Sigmoid colon (tissue), 7 donors: Measurements from ENCODE around the gene PFDN1. TPM values are rescaled to one million over a fixed set of nuclear protein-coding genes. Genes with fewer than 3 reads are reported as not detected.

ENCODE experiments used
- DNase-seq: peaks from one replicate; pipeline ENCODE4 v3.0.0-alpha.2; 2019
- H3K27ac ChIP-seq, 4 donors: fragments of 200-600 bp; sonication (generic); one replicate each; pipeline ENCODE4 v1.5.1; 2016 to 2019; ENCODE audit warnings: mild to moderate bottlenecking in 1 of 4
- H3K27me3 ChIP-seq, 3 donors: fragments of 200-600 bp; sonication (generic); one replicate each; pipeline ENCODE4 v1.5.1; 2019; ENCODE audit warnings: mild to moderate bottlenecking in 1 of 3
- H3K36me3 ChIP-seq, 4 donors: fragments of 200-600 bp; sonication (generic); one replicate each; pipeline ENCODE4 v1.5.1; 2016 to 2019
- H3K4me1 ChIP-seq, 4 donors: fragments of 200-600 bp; sonication (generic); one replicate each; pipeline ENCODE4 v1.5.1; 2017 to 2019
- H3K4me3 ChIP-seq, 4 donors: fragments of 200-600 bp; sonication (generic); one replicate each; pipeline ENCODE4 v1.5.1; 2017 to 2019; ENCODE audit warnings: mild to moderate bottlenecking in 2 of 4, moderate library complexity in 1 of 4
- H3K9me3 ChIP-seq, 4 donors: fragments of 200-600 bp in 3 of 4; sonication (generic) in 3 of 4; one replicate each; pipeline versions ENCODE4 v1.5.1 to v1.6.1; 2013 to 2019
- EP300 ChIP-seq, 4 donors: sonication (generic); formaldehyde crosslinking; IDR thresholded peaks; one replicate each; pipeline ENCODE4 v1.6.1; 2017; ENCODE audit warnings: antibody characterized with exemption in 4 of 4
- POLR2A ChIP-seq, 2 donors: fragments of 450-650 bp; IDR thresholded peaks; one replicate each; pipeline ENCODE4 v1.6.1; 2016; ENCODE audit warnings: antibody characterized with exemption in 2 of 2, mild to moderate bottlenecking in 2 of 2, moderate library complexity in 2 of 2
- POLR2AphosphoS5 ChIP-seq, 4 donors: sonication (generic); formaldehyde crosslinking; IDR thresholded peaks; one replicate each; pipeline ENCODE4 v1.6.1; 2017; ENCODE audit warnings: antibody characterized with exemption in 4 of 4
- WGBS, 2 donors: extraction: QIAGEN DNeasy Blood & Tissue Kit; methylation state at CpG; one replicate each; pipeline ENCODE4 v1.1.7; 2013; 5-methylcytosine and 5-hydroxymethylcytosine counted together
- intact Hi-C: fragments of 100-400 bp; cut with DNase I; formaldehyde crosslinking; loops from one replicate; pipeline ENCODE4 v1.15.1; 2023
- polyA plus RNA-seq, 3 donors: library from polyadenylated mRNA; stranded (reverse); fragments of 200-250 nt; gene quantifications; one replicate each; pipeline ENCODE4 v1.2.3, GENCODE V29; 2013
- total RNA-seq, 4 donors: library from RNA; depleted of rRNA; stranded (reverse); fragments of >200 nt; gene quantifications; one replicate each; pipeline ENCODE4 v1.1.0, GENCODE V29; 2016
- TF ChIP-seq, protein P1 (sequence below), 4 experiments: fragments of 450-650 bp in 3 of 4; fragments of 200-600 bp in 1 of 4; IDR thresholded peaks; one replicate each; pipeline ENCODE4 v1.5.1; 2016 to 2019; ENCODE audit warnings: antibody characterized with exemption in 4 of 4, mild to moderate bottlenecking in 3 of 4, moderate library complexity in 2 of 4
- donor health status: healthy with polysubstance abuse.
- donor health status: Bipolar disorder and iron deficiency.
- donor health status: healthy.

PFDN1 gene, protein sequence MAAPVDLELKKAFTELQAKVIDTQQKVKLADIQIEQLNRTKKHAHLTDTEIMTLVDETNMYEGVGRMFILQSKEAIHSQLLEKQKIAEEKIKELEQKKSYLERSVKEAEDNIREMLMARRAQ
- 100 to 1,000 TPM in 3 of 4 donors, 10 to 100 TPM in 1; 88.2 to 159 (median 123) TPM for total RNA-seq
- 10 to 100 TPM; 61.8 to 85.9 (median 78.4) TPM for polyA plus RNA-seq

DNA sequence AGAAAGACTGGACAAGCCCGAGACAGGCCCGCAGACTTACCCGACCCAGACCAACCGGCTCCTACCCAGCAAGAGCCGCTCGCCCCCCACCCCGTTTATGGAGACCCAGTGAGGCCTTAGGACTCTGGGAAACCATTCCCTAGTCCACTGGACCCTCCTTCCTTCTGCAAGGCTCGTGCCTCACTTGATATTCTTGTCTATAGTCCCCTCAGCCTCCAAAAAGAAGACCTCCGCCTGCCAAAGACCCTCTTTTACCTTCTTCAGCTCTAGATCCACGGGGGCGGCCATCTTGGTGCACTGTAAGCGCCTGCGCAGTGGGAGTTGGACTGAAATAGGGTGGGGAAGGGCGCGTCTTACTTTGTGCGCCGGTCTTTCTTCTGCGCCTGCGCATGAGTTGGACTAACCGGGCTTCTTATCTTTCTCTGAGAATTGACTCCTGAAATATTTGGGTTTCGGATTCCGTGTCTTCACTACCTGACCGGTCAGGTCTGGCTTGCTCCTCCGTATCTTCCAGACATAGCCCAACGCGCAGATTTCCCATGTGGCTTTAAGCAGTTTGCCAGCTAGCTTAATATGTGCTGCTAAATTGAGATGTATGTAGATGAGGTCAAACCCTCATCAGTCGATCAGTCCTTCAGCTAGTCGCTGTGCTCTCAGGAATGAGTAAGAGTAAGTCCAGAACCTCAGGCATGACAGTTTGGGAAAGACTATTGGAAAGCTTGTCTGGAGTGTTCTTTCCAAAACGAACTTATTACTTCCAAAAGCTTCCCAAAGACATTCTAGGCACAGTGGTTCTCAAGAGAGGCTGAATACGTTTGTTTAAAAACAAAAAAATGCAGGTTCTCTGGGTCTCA is at the start of gene PFDN1:
Gene PFDN1 (minus strand): TSS at position 316 of the 854 bp plus-strand sequence. CDS start 28 bp downstream, at position 288.
- WGBS, 2 donors: 1% methylated on average over 30 of the region's 30 CpGs
- H3K4me1 ChIP-seq: peaks cover 0 to 50% (median 30%) of the 10 kb centered on the region in 4 donors
- H3K27ac ChIP-seq: peak within 1 kb of the TSS; percentile 81 to 89 (median 84)
- no peaks in the 10 kb centered on the region for H3K27me3 ChIP-seq
- peaks cover 0 to 18% (median 0%) of the 10 kb centered on the region in 4 donors for H3K36me3 ChIP-seq
- H3K4me3 ChIP-seq: peak within 1 kb of the TSS; percentile 66 to 88 (median 77)
- TF ChIP-seq POLR2A (IDR thresholded peaks at IDR 0.05): peak in 1 of 2 donors; percentile 42
- TF ChIP-seq POLR2AphosphoS5 (IDR thresholded peaks at IDR 0.05): peak; percentile 45 to 80 (median 66)
- TF ChIP-seq, protein P1, sequence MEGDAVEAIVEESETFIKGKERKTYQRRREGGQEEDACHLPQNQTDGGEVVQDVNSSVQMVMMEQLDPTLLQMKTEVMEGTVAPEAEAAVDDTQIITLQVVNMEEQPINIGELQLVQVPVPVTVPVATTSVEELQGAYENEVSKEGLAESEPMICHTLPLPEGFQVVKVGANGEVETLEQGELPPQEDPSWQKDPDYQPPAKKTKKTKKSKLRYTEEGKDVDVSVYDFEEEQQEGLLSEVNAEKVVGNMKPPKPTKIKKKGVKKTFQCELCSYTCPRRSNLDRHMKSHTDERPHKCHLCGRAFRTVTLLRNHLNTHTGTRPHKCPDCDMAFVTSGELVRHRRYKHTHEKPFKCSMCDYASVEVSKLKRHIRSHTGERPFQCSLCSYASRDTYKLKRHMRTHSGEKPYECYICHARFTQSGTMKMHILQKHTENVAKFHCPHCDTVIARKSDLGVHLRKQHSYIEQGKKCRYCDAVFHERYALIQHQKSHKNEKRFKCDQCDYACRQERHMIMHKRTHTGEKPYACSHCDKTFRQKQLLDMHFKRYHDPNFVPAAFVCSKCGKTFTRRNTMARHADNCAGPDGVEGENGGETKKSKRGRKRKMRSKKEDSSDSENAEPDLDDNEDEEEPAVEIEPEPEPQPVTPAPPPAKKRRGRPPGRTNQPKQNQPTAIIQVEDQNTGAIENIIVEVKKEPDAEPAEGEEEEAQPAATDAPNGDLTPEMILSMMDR (IDR thresholded peaks at IDR 0.05): no peak
- TF ChIP-seq EP300 (IDR thresholded peaks at IDR 0.05): no peak
- H3K9me3 ChIP-seq: no peaks in the 10 kb centered on the region
- intact Hi-C loops: loop anchor here (2.0 to 5.0 kb wide), 3 partner anchors 41 to 60 kb away; no protein-coding TSS in a partner anchor
- DNase-seq: peak; percentile 98

DNA sequence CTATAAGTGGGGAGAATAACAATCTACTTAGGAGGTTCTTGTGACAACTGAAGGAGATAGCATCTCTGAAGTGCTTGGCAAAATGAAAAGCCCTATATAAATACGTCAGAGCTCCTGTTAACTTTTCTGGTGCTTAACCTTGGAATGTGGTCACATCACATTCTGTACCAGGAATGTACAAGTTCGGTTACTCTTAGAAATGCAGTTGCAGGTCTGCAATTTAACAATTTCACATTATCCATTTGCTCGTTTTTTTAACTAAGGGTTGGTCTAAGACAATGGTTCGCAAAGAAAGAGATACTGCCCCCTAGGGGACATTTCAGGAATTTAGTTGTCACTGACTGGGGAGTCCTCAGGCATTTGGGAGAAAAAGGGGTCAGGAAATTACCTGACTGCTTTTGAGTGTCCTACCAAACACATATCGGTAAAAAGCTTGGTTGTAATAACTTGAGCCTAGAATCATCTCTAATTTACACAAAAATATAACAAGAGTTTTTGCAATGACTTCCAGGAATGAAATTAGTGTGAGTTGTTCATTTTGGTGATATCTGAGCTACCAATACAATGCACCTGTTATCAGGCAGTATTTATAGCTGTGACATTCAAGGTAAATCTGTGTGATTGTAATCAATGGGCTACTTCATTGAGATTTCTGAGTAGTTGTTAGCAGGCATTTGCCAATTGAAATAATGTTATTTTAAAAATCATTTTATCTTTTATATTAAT is 48.9 kb upstream of the PFDN1 start:
- Histone ChIP-seq H3K4me3 (no peak overlapping the region), H3K9me3 (no peaks in the 10 kb centered on the region), H3K36me3 (no peaks in the 10 kb centered on the region), H3K4me1 (peaks cover 0 to 12% (median 7%) of the 10 kb centered on the region in 4 donors), H3K27ac (no peak overlapping the region), H3K27me3 (no peaks in the 10 kb centered on the region)
- no peak for DNase-seq
- 4 to 8% methylated on average over 5 of the region's 5 CpGs for WGBS, 2 donors
- intact Hi-C loops: loop anchor here (1.0 to 2.0 kb wide), 2 partner anchors 49 to 107 kb away; partner anchors contain the start of gene PFDN1
- TF ChIP-seq, protein P1 (IDR thresholded peaks at IDR 0.05): peak; percentile 81 to 96 (median 87)
- TF ChIP-seq POLR2AphosphoS5 (IDR thresholded peaks at IDR 0.05) (no peak), POLR2A (IDR thresholded peaks at IDR 0.05) (no peak), EP300 (IDR thresholded peaks at IDR 0.05) (no peak)

DNA sequence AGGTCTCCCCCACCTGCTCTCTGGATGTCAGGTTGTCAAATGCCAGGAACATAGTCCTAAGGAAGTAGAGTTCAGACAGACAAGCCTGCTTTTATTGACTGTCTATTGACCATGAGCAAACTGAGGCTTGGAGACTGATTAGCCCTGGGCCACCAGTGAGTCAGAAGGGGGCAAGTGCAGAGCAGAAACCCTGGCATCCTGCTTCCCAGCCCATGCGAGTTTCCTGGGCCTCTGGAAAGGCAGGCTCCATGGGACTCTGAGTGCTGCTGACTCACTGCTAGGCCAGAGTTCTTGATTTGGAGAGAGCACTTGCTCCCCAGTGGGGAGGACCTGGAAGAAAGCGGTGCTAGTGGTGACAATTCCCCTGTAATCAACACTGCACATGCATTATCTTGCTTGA is 46.3 kb upstream of the PFDN1 start:
- WGBS, 2 donors: 56 to 81% methylated on average over 2 of the region's 2 CpGs
- TF ChIP-seq POLR2A (IDR thresholded peaks at IDR 0.05) (no peak), EP300 (IDR thresholded peaks at IDR 0.05) (no peak), POLR2AphosphoS5 (IDR thresholded peaks at IDR 0.05) (no peak)
- TF ChIP-seq, protein P1 (IDR thresholded peaks at IDR 0.05): no peak

DNA sequence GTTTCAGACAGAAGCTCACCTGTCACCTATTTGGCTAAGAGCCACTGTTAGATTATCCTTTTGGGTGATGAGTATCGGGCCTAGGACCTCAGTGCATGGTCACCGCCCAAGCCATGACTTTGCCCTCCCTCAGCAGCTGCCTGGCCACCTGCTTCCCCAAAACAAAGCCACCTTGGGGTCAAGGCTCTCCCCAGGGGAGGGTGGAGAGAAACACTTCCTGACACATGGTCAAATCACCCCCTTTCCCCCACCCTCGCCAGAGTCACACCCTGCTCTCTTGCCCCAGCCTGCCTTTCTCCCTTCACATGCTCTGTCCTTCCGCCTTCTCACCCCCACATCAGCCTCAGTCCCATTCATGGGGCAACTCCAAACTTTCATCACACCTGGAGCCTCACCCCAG is 45.2 kb upstream of the PFDN1 start:
- no peak for DNase-seq
- H3K4me3 ChIP-seq: no peak overlapping the region
- intact Hi-C loops: loop anchor here (5.0 to 10.0 kb wide), 2 partner anchors 171 to 273 kb away; partner anchors contain the start of gene CYSTM1
- H3K27ac ChIP-seq: no peak overlapping the region
- peaks cover 0 to 39% (median 29%) of the 10 kb centered on the region in 4 donors for H3K4me1 ChIP-seq
- no peaks in the 10 kb centered on the region for H3K27me3 ChIP-seq
- H3K36me3 ChIP-seq: peaks cover 0 to 6% (median 0%) of the 10 kb centered on the region in 4 donors
- WGBS, 2 donors: 24 to 49% methylated on average over 4 of the region's 4 CpGs
- TF ChIP-seq EP300 (IDR thresholded peaks at IDR 0.05) (no peak), POLR2AphosphoS5 (IDR thresholded peaks at IDR 0.05) (no peak), POLR2A (IDR thresholded peaks at IDR 0.05) (no peak)
- TF ChIP-seq, protein P1 (IDR thresholded peaks at IDR 0.05): no peak
- no peaks in the 10 kb centered on the region for H3K9me3 ChIP-seq

More for the DNA sequence above, 46.3 kb upstream of the PFDN1 start:
- Histone ChIP-seq H3K27ac (no peak overlapping the region), H3K9me3 (no peaks in the 10 kb centered on the region), H3K27me3 (no peaks in the 10 kb centered on the region), H3K36me3 (no peaks in the 10 kb centered on the region), H3K4me1 (peaks cover 0 to 30% (median 23%) of the 10 kb centered on the region in 4 donors), H3K4me3 (no peak overlapping the region)
- intact Hi-C loops: loop anchor here (5.0 to 10.0 kb wide), 2 partner anchors 172 to 274 kb away; partner anchors contain the start of gene CYSTM1
- DNase-seq: no peak
